ENCODE data around the gene INHBB.

The INHBB gene

GRCh38 chr2:120374821-120375220, 28.9 kb downstream of the INHBB start:
- Histone ChIP-seq H3K27me3 (ENCODE audit: insufficient read depth, poor library complexity, severe bottlenecking) (no peaks in the 10 kb centered on the region), H3K27ac (replicated peaks) (no peak overlapping the region), H3K4me3 (replicated peaks; ENCODE audit: insufficient read depth, low read length) (no peak overlapping the region)
- DNase-seq (ENCODE audit: low read depth in 1 of 2, low spot score in 1 of 2): no peak
- TF ChIP-seq SPI1 (IDR thresholded peaks at IDR 0.05; ENCODE audit: borderline replicate concordance, low read depth) (no peak), REST (IDR thresholded peaks at IDR 0.05; ENCODE audit: insufficient replicate concordance, low read depth) (no peak), GABPA (IDR thresholded peaks at IDR 0.05; ENCODE audit: low read depth) (no peak), CTCF (IDR thresholded peaks at IDR 0.05; ENCODE audit: insufficient read depth, low read length) (no peak), POLR2AphosphoS5 (IDR thresholded peaks at IDR 0.05; ENCODE audit: low read depth) (no peak)

- no peak for TF ChIP-seq SPI1 (IDR thresholded peaks at IDR 0.05; ENCODE audit: borderline replicate concordance, low read depth)
- H3K4me3 ChIP-seq (replicated peaks; ENCODE audit: insufficient read depth, low read length): no peak overlapping the region
- no peak for DNase-seq (ENCODE audit: low read depth in 1 of 2, low spot score in 1 of 2)
- no peak overlapping the region for H3K27ac ChIP-seq (replicated peaks)
- H3K27me3 ChIP-seq (ENCODE audit: insufficient read depth, poor library complexity, severe bottlenecking): no peaks in the 10 kb centered on the region
Measured at GRCh38 chr2:120375251-120376020, 29.5 kb downstream of the INHBB start.

- no peak overlapping the region for H3K27ac ChIP-seq (replicated peaks)
- TF ChIP-seq GABPA (IDR thresholded peaks at IDR 0.05; ENCODE audit: low read depth) (no peak), CTCF (IDR thresholded peaks at IDR 0.05; ENCODE audit: insufficient read depth, low read length) (no peak), POLR2AphosphoS5 (IDR thresholded peaks at IDR 0.05; ENCODE audit: low read depth) (no peak), SPI1 (IDR thresholded peaks at IDR 0.05; ENCODE audit: borderline replicate concordance, low read depth) (no peak), REST (IDR thresholded peaks at IDR 0.05; ENCODE audit: insufficient replicate concordance, low read depth) (no peak)
- H3K4me3 ChIP-seq (replicated peaks; ENCODE audit: insufficient read depth, low read length): no peak overlapping the region
- H3K27me3 ChIP-seq (ENCODE audit: insufficient read depth, poor library complexity, severe bottlenecking): no peaks in the 10 kb centered on the region
- DNase-seq (ENCODE audit: low read depth in 1 of 2, low spot score in 1 of 2): no peak
Measured at GRCh38 chr2:120376101-120376500, 30.2 kb downstream of the INHBB start.

GRCh38 chr2:120376679-120377640, 31.0 kb downstream of the INHBB start:
- H3K27ac ChIP-seq (replicated peaks): no peak overlapping the region
- DNase-seq (ENCODE audit: low read depth in 1 of 2, low spot score in 1 of 2): no peak
- no peak for TF ChIP-seq GABPA (IDR thresholded peaks at IDR 0.05; ENCODE audit: low read depth)
- no peak for TF ChIP-seq REST (IDR thresholded peaks at IDR 0.05; ENCODE audit: insufficient replicate concordance, low read depth)
- no peak for TF ChIP-seq POLR2AphosphoS5 (IDR thresholded peaks at IDR 0.05; ENCODE audit: low read depth)
- no peak for TF ChIP-seq CTCF (IDR thresholded peaks at IDR 0.05; ENCODE audit: insufficient read depth, low read length)
- no peak for TF ChIP-seq SPI1 (IDR thresholded peaks at IDR 0.05; ENCODE audit: borderline replicate concordance, low read depth)
- no peak overlapping the region for H3K4me3 ChIP-seq (replicated peaks; ENCODE audit: insufficient read depth, low read length)
- H3K27me3 ChIP-seq (ENCODE audit: insufficient read depth, poor library complexity, severe bottlenecking): no peaks in the 10 kb centered on the region
